Osteoblast (primary cell): ENCODE measurements around the gene C11orf24. TPM values are rescaled to one million over a fixed set of nuclear protein-coding genes. Genes with fewer than 3 reads are reported as not detected.

Source experiments
- DNase-seq: peaks from one replicate; pipeline ENCODE4 v3.0.0; 2011; ENCODE audit warnings: low spot score, mixed read lengths; ENCODE audit not compliant: insufficient read length; ENCODE audit errors: missing footprints
- H2AFZ ChIP-seq: 2 replicates; pipeline ENCODE4 v1.6.0; 2011; ENCODE audit warnings: mild to moderate bottlenecking, low read length
- H3K27ac ChIP-seq: 2 replicates; pipeline ENCODE4 v1.5.1; 2011; ENCODE audit warnings: mild to moderate bottlenecking, low read depth, low read length, moderate library complexity
- H3K27me3 ChIP-seq: 2 replicates; pipeline ENCODE4 v1.6.0; 2012; ENCODE audit warnings: mild to moderate bottlenecking, control low read depth, inconsistent platforms, low read length, moderate library complexity; ENCODE audit not compliant: insufficient read depth
- H3K36me3 ChIP-seq: 2 replicates; pipeline ENCODE4 v1.5.1; 2011; ENCODE audit warnings: mild to moderate bottlenecking, low read length, control low read depth, moderate library complexity; ENCODE audit not compliant: insufficient read depth
- H3K4me1 ChIP-seq: 2 replicates; pipeline ENCODE4 v1.5.1; 2011; ENCODE audit warnings: mild to moderate bottlenecking, low read length, control low read depth, moderate library complexity; ENCODE audit not compliant: insufficient read depth
- H3K4me2 ChIP-seq: 2 replicates; pipeline ENCODE4 v1.6.0; 2011; ENCODE audit warnings: mild to moderate bottlenecking, low read length; ENCODE audit not compliant: insufficient read depth
- H3K4me3 ChIP-seq: fragments of 200-600 bp; sonication (generic); 3 replicates; pipeline ENCODE4 v1.5.1; 2012; ENCODE audit warnings: mild to moderate bottlenecking, low read length, inconsistent platforms; ENCODE audit not compliant: insufficient read depth
- H3K79me2 ChIP-seq: 2 replicates; pipeline ENCODE4 v1.6.0; 2012; ENCODE audit warnings: mild to moderate bottlenecking, low read length, control low read depth, inconsistent platforms; ENCODE audit not compliant: insufficient read depth
- H3K9me3 ChIP-seq: 2 replicates; pipeline ENCODE4 v1.5.1; 2011; ENCODE audit warnings: low read depth, low read length, control low read depth
- H4K20me1 ChIP-seq: 2 replicates; pipeline ENCODE4 v1.6.0; 2012; ENCODE audit warnings: mild to moderate bottlenecking, low read length, control low read depth; ENCODE audit not compliant: insufficient read depth
- total RNA-seq: library from RNA; depleted of rRNA; stranded (reverse); fragments of >200 nt; gene quantifications from 2 replicates; pipeline ENCODE4 v1.2.3, GENCODE V29; 2012
- TF ChIP-seq, protein P1 (sequence below): IDR thresholded peaks from 2 replicates; pipeline ENCODE4 v1.5.1; 2011; ENCODE audit warnings: mild to moderate bottlenecking, low read depth, low read length, moderate library complexity; ENCODE audit errors: extremely low read depth

C11orf24 gene
- total RNA-seq, 1 donor, result 40.5 TPM

- Histone ChIP-seq H2AFZ (no peak overlapping the region), H3K36me3 (peaks cover 53% of the 10 kb centered on the region), H3K27me3 (no peaks in the 10 kb centered on the region), H3K9me3 (no peaks in the 10 kb centered on the region), H3K4me3 (no peak overlapping the region), H3K4me2 (no peak overlapping the region), H3K79me2 (peaks cover 69% of the 10 kb centered on the region), H3K4me1 (peaks cover 21% of the 10 kb centered on the region), H4K20me1 (peaks cover 68% of the 10 kb centered on the region), H3K27ac (no peak overlapping the region)
- peak; percentile 43 for DNase-seq
- TF ChIP-seq, protein P1, sequence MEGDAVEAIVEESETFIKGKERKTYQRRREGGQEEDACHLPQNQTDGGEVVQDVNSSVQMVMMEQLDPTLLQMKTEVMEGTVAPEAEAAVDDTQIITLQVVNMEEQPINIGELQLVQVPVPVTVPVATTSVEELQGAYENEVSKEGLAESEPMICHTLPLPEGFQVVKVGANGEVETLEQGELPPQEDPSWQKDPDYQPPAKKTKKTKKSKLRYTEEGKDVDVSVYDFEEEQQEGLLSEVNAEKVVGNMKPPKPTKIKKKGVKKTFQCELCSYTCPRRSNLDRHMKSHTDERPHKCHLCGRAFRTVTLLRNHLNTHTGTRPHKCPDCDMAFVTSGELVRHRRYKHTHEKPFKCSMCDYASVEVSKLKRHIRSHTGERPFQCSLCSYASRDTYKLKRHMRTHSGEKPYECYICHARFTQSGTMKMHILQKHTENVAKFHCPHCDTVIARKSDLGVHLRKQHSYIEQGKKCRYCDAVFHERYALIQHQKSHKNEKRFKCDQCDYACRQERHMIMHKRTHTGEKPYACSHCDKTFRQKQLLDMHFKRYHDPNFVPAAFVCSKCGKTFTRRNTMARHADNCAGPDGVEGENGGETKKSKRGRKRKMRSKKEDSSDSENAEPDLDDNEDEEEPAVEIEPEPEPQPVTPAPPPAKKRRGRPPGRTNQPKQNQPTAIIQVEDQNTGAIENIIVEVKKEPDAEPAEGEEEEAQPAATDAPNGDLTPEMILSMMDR, result no peak
These were observed 3.9 kb downstream of the C11orf24 start for GRCh38 chr11:68267881-68268240.

- no peak overlapping the region for H3K27ac ChIP-seq
- H3K9me3 ChIP-seq, result no peaks in the 10 kb centered on the region
- peak; percentile 64 for DNase-seq
- no peak overlapping the region for H2AFZ ChIP-seq
- H3K27me3 ChIP-seq, result no peaks in the 10 kb centered on the region
- peaks cover 69% of the 10 kb centered on the region for H3K79me2 ChIP-seq
- TF ChIP-seq, protein P1, result no peak
- H3K4me1 ChIP-seq, result peaks cover 21% of the 10 kb centered on the region
- no peak overlapping the region for H3K4me2 ChIP-seq
- H3K36me3 ChIP-seq, result peaks cover 60% of the 10 kb centered on the region
- H3K4me3 ChIP-seq, result no peak overlapping the region
- H4K20me1 ChIP-seq, result peaks cover 72% of the 10 kb centered on the region
These were observed 4.6 kb downstream of the C11orf24 start for GRCh38 chr11:68266936-68267880.

DNA sequence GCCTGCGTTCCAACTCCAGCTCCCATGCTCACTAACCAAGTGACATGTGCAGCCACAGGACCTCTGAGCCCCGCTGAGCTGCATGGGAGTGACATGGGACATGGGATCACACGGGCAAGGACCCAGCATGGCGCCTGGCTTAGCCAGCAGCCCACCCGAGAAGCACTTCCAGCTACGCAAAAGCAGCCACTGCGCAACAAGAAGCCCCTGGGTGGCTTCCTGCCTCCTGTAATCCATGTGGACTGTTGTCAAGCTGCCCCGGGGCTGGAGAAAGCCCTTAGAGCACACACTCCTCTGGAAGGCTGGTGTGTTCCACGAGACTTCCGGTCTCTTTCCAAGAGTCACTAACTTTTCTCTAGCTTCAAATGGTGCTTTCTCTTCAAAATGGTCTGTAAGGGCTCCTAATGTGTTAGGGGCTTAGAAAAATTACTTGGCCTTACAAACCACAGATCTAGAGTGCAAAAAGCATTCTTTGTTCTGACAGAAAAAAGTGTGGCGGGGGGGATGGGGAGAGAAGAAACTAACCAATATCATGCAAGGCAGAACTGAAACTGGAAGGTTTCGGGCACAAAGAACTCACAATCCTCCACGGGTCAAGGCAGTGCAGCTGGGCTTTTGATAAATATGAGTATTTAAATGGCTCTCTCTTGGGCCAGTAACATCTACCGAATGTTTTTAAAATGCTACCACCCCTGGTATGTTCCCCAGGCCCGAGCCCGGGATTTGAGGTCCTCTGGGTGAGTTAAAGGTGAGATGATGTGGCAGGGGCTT is 5.5 kb downstream of the C11orf24 start:
- Histone ChIP-seq H3K36me3 (peaks cover 69% of the 10 kb centered on the region), H3K9me3 (no peaks in the 10 kb centered on the region), H3K27ac (no peak overlapping the region), H4K20me1 (peaks cover 76% of the 10 kb centered on the region), H3K4me2 (no peak overlapping the region), H3K27me3 (no peaks in the 10 kb centered on the region), H3K4me1 (peaks cover 21% of the 10 kb centered on the region), H3K4me3 (no peak overlapping the region), H2AFZ (no peak overlapping the region), H3K79me2 (peaks cover 65% of the 10 kb centered on the region)
- TF ChIP-seq, protein P1, result no peak
- no peak for DNase-seq
